Astrocyte of the hippocampus (primary cell): Measurements from ENCODE around the gene IGFALS.

Experiments
- DNase-seq: peaks from one replicate; pipeline ENCODE4 v3.0.0; 2011; ENCODE audit warnings: low read depth, low spot score

Gene IGFALS

DNA sequence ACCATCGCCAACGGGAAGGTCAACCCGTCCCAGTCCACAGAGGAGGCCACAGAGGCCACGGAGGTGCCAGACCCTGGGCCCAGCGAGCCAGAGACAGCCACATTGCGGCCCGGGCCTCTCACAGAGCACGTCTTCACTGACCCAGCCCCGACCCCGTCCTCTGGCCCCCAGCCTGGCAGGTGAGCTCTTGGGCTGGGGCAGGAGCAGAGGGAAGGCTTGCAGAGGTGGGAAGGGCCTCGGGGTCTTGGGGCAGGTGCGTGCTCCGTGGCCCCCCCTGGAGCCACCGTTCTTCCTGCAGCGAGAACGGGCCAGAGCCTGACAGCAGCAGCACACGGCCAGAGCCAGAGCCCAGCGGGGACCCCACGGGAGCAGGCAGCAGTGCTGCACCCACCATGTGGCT, 27.3 kb downstream of the IGFALS start:
- DNase-seq, result no peak

DNA sequence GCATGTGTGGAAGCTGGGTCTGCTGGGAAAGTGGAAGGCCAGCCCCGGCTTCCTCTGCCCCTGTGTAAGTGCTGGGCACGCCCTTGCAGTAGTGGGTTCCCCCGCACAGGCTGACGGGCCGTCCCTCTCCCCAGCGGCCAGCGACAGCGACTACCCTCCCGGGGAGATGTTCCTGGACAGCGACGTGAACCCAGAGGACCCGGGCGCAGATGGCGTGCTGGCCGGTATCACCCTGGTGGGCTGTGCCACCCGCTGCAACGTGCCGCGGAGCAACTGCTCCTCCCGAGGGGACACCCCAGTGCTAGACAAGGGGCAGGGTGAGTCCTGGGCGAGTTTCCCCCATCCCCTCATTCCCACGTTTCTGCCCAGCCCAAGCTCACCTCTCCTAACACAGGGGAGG, 27.7 kb downstream of the IGFALS start:
- DNase-seq, result no peak

DNA sequence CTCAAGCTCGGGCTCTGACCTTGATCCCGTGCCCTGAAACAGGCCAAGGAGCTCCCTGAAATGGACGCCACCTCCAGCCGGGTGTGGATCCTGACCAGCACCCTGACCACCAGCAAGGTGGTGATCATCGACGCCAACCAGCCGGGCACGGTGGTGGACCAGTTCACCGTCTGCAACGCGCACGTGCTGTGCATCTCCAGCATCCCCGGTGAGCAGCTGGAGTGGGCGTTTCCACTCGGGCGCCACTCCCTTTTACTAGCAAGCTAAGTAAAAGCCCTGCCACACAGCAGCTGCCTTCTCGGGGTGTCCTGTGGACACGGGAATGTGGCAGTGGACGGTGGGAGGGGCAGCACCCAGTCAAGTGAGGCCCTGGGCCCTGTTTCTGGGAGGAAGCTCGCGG, 28.5 kb downstream of the IGFALS start:
- DNase-seq, result no peak

DNA sequence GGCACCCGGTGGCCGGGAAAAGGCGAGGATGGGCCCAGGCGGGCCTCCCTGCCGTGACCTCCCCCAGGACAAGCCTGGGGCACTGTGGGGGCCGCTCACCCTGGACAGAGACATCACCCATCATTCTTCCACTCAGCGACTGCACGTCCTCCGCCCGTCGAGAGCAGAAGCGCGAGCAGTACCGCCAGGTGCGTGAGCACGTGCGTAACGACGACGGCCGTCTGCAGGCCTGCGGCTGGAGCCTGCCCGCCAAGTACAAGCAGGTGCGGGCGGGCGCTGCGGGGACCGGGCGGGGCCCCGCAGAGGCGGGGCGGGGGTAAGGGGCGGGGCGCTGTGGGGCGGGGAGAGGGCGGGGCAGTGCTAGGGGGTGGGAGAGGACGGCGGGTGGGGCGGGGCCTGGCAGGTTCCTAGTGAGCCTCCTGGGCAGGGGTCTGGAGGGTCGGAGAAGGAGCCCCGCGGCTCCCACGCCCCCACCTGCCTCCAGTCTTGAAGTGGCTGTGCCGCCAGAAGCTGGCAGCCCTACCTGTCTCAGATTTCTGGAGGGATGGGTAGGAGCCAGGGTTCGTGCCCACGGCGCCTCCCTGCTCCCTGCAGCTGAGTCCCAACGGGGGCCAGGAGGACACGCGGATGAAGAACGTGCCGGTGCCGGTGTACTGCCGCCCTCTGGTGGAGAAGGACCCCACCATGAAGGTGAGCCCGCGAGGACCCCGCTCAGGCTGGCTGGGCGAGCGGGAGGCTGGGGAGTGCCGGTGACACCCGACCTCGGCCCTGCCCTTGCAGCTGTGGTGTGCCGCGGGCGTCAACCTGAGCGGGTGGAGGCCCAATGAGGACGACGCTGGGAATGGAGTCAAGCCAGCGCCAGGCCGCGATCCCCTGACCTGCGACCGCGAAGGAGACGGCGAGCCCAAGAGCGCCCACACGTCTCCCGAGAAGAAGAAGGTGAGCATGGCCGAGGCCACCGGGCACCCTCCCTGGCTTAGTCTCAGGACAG, 29.7 kb downstream of the IGFALS start:
- peak; percentile 77 for DNase-seq

DNA sequence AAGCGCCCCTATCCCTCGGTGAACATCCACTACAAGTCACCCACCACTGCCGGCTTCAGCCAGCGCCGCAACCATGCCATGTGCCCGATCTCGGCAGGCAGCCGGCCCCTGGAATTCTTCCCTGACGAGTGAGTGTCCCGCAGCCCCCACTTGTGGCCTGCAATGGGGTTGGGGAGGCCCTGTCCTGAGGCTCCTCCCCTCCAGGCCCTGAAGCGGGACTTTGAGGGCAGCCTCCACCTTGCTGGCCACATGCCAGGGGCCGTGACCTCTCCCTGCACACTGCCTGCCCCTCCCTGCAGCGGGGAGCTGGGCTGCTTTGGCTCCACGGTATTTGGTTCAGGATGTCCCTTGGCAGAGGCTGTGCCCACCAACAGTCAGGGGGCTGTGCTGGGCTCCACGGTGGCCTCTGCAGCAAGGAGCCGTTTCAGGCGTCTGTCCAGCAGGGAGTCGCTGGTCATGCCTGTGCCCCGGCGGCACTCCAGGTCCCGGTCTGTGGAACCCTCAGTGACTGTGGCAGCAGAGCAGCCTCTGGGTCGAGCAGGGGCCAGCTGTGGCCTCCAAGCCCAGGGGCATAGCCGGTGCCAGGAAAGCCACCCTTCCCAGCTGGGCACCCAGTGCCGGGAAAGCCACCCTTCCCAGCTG, 30.5 kb downstream of the IGFALS start:
- DNase-seq, result no peak

DNA sequence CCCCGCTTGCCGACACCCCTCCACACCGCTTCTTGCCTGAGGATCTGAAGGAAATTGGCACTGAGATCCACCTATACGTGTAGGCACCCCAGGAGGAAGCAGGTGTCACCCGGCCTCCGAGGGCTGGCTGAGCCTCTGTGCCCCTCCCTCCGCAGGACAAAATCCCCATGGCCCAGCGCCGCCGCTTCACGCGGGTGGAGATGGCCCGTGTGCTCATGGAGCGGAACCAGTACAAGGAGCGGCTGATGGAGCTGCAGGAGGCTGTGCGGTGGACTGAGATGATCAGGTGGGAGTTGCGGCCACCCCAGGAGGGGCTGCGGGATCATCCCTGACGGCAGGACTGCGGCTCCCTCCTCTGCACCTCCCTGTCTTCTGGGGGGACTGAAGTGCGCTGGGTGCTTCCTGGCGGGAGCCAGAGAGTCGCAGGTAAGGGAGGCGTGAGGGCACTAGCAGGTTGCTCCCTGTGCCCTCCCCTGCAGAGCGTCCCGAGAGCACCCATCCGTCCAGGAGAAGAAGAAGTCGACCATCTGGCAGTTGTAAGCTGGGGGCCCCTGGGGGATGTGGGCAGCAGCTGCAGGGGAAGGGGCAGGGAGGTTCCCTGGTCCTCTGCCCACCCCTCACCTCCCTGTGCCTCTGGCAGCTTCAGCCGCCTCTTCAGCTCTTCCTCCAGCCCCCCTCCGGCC, 31.2 kb downstream of the IGFALS start:
- DNase-seq, result no peak

DNA sequence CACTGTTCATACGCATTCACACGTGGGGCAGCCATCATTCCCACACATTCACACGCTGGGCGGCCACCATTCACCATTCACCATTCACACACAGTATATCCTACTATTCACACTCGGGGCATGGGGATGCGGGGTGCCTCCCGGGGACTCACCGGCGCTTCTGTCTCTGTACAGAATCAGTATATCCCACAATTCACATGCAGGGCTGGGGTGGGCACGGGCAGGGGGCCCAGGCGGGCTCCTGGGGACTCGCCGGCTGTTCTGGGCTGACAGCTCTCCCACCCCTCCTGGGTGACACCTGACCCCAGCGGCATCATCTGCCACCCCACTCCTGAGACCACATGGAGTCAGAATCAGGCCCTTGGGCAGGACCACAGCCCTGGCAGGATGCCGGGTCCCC, 31.8 kb downstream of the IGFALS start:
- no peak for DNase-seq

DNA sequence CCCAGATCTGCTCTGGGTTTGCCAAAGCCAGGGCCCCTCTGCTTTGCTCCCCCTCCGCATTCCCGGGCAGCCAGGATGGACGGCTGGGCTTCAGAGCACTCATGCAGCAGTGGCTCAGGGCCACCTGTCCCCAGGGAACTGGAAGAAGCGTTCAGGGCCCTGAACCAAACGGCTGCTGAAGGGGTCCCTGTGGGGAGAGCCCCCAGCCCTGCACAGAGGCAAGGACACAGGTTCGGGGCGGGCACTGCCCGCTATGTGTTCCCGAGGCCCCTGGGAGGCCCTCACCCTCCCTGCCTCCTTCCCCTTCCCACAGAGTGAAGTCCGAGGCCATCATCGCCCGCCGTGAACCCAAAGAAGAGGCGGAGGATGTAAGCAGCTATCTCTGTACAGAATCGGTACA, 32.6 kb downstream of the IGFALS start:
- DNase-seq, result no peak

DNA sequence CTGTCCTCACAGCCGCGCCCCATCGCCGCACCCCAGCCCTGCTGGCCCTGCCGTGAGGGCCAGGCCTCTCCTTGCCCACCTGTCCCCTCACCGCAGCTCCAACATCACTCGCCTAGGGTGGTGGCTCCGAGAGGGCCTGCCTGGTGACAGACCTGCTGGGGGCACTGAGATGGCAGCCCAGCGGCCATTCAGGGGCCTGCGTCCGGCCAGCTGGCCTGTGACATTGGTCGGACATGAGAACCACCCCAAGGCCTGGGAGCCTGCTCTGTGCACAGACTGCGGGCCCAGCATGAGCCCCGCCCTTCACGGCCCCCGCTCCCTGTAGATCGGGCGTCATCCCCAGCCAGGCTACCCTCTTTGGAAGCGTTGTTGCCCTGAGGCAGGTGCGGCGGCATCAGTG, 34.0 kb downstream of the IGFALS start:
- DNase-seq, result no peak

DNA sequence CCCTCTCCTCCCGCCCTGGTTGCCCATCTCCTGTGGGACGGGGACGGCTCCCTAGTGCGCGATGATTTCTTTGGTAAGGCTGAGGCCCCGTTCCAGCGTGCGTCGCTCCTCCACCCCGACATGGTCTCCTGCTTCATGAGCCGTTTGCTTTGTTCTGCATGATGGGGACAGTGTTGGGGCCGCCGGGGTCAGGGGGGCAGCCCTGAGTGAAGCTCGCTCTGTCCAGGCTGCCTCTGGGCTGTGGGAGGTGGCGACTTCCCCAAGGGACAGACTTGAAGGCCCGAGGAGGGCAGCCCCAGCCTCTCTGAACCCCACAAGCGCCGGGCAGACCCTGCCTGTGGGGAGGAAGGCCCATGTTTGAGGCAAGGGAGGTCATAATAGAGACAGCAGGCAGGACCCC, 34.6 kb downstream of the IGFALS start:
- no peak for DNase-seq

DNA sequence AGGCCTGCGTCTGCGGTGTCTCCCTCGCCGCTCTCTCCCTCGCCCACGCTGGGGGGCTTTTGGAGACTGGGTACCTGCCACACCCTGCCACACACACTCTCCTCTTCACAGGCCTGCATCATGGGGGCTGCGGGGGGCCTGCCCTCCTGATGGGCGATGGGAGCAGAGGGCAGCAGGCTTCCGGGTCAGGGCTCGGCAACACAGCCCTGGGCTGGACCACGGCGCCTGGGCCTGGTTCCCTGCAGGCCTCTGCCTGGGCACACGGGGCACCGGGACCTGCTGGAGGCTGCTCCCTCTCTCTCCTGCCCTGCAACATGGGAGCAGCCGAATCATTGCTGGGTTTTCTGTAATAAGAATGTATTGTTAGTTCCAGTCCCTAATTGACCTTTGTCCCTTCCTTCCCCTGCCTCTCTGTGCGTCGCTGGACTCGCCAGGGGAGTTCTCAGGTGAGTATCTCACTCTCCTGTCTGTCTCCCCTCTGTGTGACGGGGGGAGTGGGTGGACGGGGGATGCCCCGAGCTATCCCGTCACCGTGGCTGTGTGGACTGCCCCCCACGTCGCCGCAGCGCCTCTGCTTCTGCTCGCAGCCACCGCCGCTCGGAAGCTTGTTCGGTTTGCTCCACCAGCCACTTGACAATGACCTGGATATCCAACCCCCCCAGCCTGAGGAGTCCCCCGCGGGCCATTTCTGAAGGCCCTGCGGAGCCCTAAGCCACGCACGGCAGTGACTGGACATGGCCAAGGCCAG, 35.6 kb downstream of the IGFALS start:
- DNase-seq, result no peak

DNA sequence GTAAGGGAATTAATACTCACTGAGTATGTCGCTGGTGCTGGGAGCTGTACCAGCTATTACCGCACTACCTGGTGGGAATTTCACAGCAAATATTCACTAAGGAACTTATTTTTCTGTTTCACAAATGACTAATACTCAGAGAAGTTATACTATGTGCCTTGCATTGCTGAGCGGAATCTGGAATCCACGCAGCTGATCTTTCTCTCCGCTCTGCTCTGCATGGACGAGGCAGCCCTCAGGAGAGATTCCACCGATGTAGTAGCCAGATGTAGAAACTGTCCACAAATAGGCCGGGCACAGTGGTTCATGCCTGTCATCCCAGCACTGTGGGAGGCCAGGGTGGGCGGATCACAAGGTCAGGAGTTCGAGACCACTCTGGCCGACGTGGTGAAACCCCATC, 39.3 kb downstream of the IGFALS start:
- DNase-seq, result no peak

DNA sequence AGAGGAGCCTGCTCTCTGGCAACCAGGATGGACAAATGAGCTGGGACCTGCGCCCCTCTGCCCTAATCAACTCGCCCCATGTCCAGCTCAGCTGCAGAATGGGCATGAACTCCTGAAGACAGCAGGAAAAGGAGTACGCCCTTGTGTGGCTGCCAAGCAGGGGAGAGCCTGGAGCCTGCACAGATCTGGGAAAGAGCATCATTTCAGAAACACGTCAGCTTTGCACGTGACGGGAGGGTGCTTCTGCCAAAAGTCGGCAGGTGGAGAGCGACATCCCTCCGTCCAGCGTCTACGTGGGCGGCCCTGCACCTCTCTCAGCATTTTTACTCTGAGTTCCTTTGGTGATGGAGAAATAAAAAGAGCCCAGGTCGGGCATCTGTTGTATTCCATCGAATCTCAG, 40.7 kb downstream of the IGFALS start:
- no peak for DNase-seq

DNA sequence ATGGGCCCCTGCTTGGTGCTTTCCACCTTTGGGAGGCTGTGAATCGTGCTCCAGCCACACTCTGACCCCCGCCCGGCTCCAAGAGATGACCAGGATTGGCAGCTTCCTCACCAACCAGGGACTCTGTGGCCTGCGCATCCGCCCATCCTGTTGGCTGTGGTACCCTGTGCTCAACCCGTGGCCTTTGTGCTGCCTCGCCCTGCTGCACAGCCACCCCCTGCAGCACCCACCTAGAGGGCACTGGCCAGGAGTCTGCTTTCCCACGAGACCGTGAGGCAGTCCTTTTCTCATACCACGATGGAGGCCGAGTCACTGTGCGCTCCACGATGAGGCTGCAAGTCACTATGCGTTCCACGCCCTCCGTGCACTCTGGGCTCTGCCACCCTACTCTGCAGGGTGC, 41.6 kb downstream of the IGFALS start:
- no peak for DNase-seq

DNA sequence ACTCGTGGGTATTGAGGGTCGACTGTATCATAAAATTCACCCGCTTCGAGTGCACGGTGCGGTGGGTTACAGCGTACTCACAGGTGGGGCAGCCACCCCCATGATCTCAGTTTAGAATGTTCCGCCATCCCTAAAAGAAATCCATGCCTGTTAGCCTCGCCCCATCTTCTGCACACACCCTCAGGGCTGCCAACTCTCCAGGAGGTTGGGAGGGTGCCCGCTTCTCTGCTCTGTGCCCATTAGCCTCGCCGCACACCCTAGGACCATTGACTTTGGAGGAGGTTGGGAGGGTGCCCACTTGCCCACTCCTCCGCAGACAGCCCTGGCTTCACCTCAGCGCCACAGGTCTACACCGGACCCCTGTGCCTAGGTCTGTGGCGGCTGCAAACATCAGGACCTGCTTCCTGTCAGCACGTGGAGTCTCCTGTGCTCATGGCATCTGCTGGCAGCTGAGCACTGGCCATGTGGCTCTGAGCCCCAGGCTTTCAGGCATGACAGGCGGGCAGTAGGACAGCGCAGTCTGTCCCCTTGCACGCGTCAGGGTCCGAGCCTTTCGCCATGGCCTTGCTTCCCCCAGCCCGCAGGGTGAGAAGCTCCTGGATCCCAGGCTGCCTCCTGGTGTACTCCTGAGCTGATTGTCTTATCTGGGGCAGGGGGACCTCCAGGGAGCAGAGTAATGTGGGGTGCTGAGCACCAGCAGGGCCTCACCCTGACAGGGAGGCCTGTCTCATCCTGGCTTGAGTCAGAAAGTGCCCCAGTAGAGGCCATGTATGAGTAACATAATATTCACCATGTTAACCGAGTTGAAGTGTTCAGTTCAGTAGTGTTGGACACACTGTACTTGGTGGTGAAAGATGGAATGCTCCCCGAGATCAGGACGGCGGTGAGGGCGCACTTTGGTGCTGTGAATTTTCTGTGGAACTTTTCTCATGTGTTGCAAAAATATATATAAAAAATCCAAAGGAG, 44.1 kb downstream of the IGFALS start:
- DNase-seq, result no peak

DNA sequence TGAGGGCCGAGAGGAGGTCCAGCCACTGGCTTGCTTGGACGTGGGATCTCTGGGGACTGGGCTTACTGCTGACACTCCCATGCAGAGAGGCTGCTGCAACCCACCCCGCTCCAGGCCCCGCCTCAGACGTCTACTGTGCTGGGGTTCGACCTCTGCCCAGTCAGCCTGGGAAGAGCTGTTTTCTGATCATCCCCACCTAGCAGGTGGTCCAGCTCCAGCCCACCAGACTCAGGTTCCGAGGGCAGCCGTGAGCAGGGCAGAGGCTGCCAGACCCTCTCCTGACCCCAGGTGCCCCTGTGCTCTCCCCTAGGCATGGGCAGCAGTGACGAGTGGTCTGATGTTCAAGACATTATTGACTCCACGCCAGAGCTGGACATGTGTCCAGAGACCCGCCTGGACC, 45.6 kb downstream of the IGFALS start:
- DNase-seq, result no peak

DNA sequence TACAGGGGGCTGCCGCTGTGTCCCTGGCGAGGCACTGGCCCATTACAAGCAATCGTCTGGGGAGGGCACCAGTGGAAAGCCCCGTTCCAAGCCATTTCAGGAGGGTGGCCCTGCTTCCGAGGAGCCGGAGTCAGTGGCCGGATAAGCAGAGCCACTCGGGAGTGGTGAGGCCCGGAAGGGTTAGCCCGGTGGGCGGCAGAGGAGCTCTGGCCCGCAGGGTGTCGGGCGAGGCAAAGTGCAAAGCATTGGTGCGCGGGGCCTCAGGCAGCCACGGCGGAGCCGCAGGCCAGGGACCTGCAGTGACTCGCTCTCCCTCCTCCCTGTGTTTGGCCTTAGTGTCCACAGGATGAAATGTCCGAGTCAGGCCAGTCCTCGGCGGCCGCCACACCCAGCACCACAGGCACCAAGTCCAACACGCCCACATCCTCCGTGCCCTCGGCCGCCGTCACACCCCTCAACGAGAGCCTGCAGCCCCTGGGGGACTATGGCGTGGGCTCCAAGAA, 46.8 kb downstream of the IGFALS start:
- DNase-seq, result peak; percentile 36

DNA sequence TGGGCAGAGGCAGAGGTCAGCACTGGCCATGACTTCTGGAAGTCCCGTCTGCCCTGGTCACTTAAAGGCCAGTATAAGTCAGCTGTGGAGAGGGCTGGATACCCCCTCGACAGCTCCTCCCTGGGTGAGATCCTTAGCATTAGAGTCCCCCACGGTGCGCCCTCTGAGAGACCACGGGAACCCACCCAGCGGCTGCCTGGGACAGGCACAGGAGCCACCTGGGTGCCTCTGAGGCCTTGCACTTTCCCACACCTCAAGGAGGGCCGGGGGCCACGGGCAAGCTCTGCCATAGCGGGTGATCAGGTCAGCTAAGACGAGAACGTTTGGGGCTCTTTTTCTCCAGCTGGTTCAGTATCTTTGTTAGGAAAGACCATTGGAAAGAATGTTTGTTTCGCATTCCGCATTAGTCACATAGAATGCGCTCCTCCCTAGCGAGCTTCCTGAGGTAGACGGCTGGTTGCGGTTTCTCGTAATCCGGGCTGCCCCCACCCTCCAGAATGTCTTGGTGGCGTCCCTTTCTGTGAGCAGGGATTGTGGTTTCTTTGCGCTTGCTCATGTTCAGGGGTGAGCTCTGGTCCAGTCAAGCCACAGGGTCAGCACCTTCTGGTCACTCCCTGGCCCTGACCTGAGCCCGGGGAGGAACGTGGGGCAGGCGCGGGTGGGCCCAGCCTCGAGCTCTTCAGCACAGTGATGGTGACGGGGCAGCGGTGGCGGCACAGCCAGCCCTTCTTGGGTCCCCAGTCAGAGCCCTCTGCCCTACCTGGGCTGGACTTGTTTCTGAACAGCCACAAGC, 47.4 kb downstream of the IGFALS start:
- DNase-seq, result peak; percentile 96

DNA sequence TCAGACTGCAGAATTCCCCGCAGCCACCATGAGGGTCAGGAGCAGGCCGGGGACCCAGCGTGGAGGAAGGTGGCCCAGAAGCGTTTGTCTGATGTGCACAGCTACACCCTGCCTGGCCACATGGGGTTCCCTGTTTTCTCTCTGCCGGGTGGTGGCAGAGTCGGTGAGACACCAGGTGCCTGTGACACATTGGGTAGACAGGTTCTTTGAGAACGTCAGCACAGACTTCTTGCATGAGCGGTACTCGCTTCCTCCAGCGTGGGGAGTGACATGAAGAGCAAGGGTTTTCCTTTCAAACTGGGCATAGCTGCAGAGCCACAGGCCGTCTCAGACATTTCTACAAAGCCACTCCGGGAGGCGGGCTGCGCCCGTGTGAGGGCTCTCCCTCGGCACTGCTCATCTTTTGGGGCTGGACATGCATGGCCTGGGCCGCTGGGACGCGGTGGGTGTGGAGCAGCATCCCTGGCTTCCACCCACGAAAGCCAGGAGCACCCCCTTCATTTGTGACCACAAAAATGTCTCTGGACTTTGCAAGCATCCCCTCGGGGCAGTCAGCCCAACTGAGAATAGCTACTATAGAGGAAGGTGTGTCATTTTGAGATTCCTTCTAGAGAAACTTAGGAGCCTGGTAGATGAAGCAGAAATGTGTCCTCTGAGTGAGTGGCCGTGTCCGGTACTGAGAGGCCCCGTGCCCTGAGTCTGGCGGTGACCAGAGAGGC, 48.2 kb downstream of the IGFALS start:
- peak; percentile 92 for DNase-seq
